ENCODE measurements around the gene PTDSS2. TPM values are rescaled to one million over a fixed set of nuclear protein-coding genes. Genes with fewer than 3 reads are reported as not detected.

Gene PTDSS2
- total RNA-seq, 1 donor from 2014 or later = 47.3 TPM

- Histone ChIP-seq H3K4me1 (ENCODE audit: insufficient read depth, low read length) (peaks cover 3% of the 10 kb centered on the region), H4K20me1 (ENCODE audit: insufficient read depth, low read length) (peaks cover 2% of the 10 kb centered on the region), H3K79me2 (ENCODE audit: insufficient read depth, low read length) (peaks cover 9% of the 10 kb centered on the region), H3K27ac (ENCODE audit: low read depth, low read length) (no peak overlapping the region), H3K9ac (ENCODE audit: low read length) (no peak overlapping the region), H3K4me3 (ENCODE audit: insufficient read depth, low read depth, low read length) (no peak overlapping the region), H3K36me3 (ENCODE audit: insufficient read depth, low read length) (peaks cover 6% of the 10 kb centered on the region), H3K4me2 (ENCODE audit: low read length) (no peak overlapping the region), H2AFZ (ENCODE audit: low read depth, low read length) (no peak overlapping the region), H3K27me3 (ENCODE audit: insufficient read depth, low read length) (no peaks in the 10 kb centered on the region), H3K9me3 (ENCODE audit: insufficient read depth, low read depth, low read length) (no peaks in the 10 kb centered on the region)
- no peak for FAIRE-seq
- TF ChIP-seq CTCF (IDR thresholded peaks at IDR 0.05; ENCODE audit: insufficient read depth, low read depth, low read length) = no peak
- TF ChIP-seq EZH2 (IDR thresholded peaks at IDR 0.05; ENCODE audit: insufficient read depth, low read length) = no peak
- no peak overlapping the region for H3K27ac Mint-ChIP-seq (ENCODE audit: unreplicated experiment)
- H3K4me3 Mint-ChIP-seq (ENCODE audit: unreplicated experiment) = peak overlapping the region; percentile 60
- no peak for DNase-seq (ENCODE audit: low read depth)
- no peaks in the 10 kb centered on the region for H3K27me3 Mint-ChIP-seq (ENCODE audit: low read depth, unreplicated experiment)
- H3K36me3 Mint-ChIP-seq (ENCODE audit: low read depth, unreplicated experiment) = peaks cover 29% of the 10 kb centered on the region
- peaks cover 11% of the 10 kb centered on the region for H3K9me3 Mint-ChIP-seq (ENCODE audit: unreplicated experiment)
- H3K4me1 Mint-ChIP-seq (ENCODE audit: low read depth, unreplicated experiment) = no peaks in the 10 kb centered on the region
Observed at GRCh38 chr11:512761-513595, 62.9 kb downstream of the PTDSS2 start.

GRCh38 chr11:514606-515005 lies 64.5 kb downstream of the PTDSS2 start:
- H3K27me3 ChIP-seq (ENCODE audit: insufficient read depth, low read length) = no peaks in the 10 kb centered on the region
- no peak overlapping the region for H3K4me2 ChIP-seq (ENCODE audit: low read length)
- H4K20me1 ChIP-seq (ENCODE audit: insufficient read depth, low read length) = no peaks in the 10 kb centered on the region
- peaks cover 6% of the 10 kb centered on the region for H3K36me3 ChIP-seq (ENCODE audit: insufficient read depth, low read length)
- no peak overlapping the region for H3K9ac ChIP-seq (ENCODE audit: low read length)
- FAIRE-seq (no peak), DNase-seq (ENCODE audit: low read depth) (no peak)
- H3K9me3 ChIP-seq (ENCODE audit: insufficient read depth, low read depth, low read length) = no peaks in the 10 kb centered on the region
- H3K27me3 Mint-ChIP-seq (ENCODE audit: low read depth, unreplicated experiment) = no peaks in the 10 kb centered on the region
- H3K36me3 Mint-ChIP-seq (ENCODE audit: low read depth, unreplicated experiment) = peaks cover 29% of the 10 kb centered on the region
- peaks cover 11% of the 10 kb centered on the region for H3K9me3 Mint-ChIP-seq (ENCODE audit: unreplicated experiment)
- peaks cover 3% of the 10 kb centered on the region for H3K79me2 ChIP-seq (ENCODE audit: insufficient read depth, low read length)
- no peak overlapping the region for H3K4me3 Mint-ChIP-seq (ENCODE audit: unreplicated experiment)
- no peak overlapping the region for H3K27ac ChIP-seq (ENCODE audit: low read depth, low read length)
- H3K27ac Mint-ChIP-seq (ENCODE audit: unreplicated experiment) = no peak overlapping the region
- TF ChIP-seq CTCF (IDR thresholded peaks at IDR 0.05; ENCODE audit: insufficient read depth, low read depth, low read length) (no peak), EZH2 (IDR thresholded peaks at IDR 0.05; ENCODE audit: insufficient read depth, low read length) (no peak)
- no peaks in the 10 kb centered on the region for H3K4me1 ChIP-seq (ENCODE audit: insufficient read depth, low read length)
- no peak overlapping the region for H2AFZ ChIP-seq (ENCODE audit: low read depth, low read length)
- no peak overlapping the region for H3K4me3 ChIP-seq (ENCODE audit: insufficient read depth, low read depth, low read length)
- H3K4me1 Mint-ChIP-seq (ENCODE audit: low read depth, unreplicated experiment) = no peaks in the 10 kb centered on the region

GRCh38 chr11:515131-515530 lies 65.1 kb downstream of the PTDSS2 start:
- H3K27ac ChIP-seq (ENCODE audit: low read depth, low read length) = no peak overlapping the region
- DNase-seq (ENCODE audit: low read depth) (no peak), FAIRE-seq (no peak)
- H2AFZ ChIP-seq (ENCODE audit: low read depth, low read length) = no peak overlapping the region
- H4K20me1 ChIP-seq (ENCODE audit: insufficient read depth, low read length) = no peaks in the 10 kb centered on the region
- H3K9me3 ChIP-seq (ENCODE audit: insufficient read depth, low read depth, low read length) = no peaks in the 10 kb centered on the region
- Mint-ChIP-seq H3K27me3 (ENCODE audit: low read depth, unreplicated experiment) (no peaks in the 10 kb centered on the region), H3K27ac (ENCODE audit: unreplicated experiment) (no peak overlapping the region), H3K36me3 (ENCODE audit: low read depth, unreplicated experiment) (peaks cover 29% of the 10 kb centered on the region), H3K4me3 (ENCODE audit: unreplicated experiment) (no peak overlapping the region), H3K9me3 (ENCODE audit: unreplicated experiment) (peaks cover 11% of the 10 kb centered on the region), H3K4me1 (ENCODE audit: low read depth, unreplicated experiment) (no peaks in the 10 kb centered on the region)
- H3K9ac ChIP-seq (ENCODE audit: low read length) = no peak overlapping the region
- H3K4me3 ChIP-seq (ENCODE audit: insufficient read depth, low read depth, low read length) = no peak overlapping the region
- no peaks in the 10 kb centered on the region for H3K4me1 ChIP-seq (ENCODE audit: insufficient read depth, low read length)
- peaks cover 6% of the 10 kb centered on the region for H3K36me3 ChIP-seq (ENCODE audit: insufficient read depth, low read length)
- H3K27me3 ChIP-seq (ENCODE audit: insufficient read depth, low read length) = no peaks in the 10 kb centered on the region
- no peaks in the 10 kb centered on the region for H3K79me2 ChIP-seq (ENCODE audit: insufficient read depth, low read length)
- no peak overlapping the region for H3K4me2 ChIP-seq (ENCODE audit: low read length)
- TF ChIP-seq CTCF (IDR thresholded peaks at IDR 0.05; ENCODE audit: insufficient read depth, low read depth, low read length) = no peak
- no peak for TF ChIP-seq EZH2 (IDR thresholded peaks at IDR 0.05; ENCODE audit: insufficient read depth, low read length)

Data from astrocyte (in vitro differentiated cells and primary cell).